HL-60/S4 (cell line): ENCODE measurements around the gene TMEM43.

Experiments used
- in situ Hi-C: fragments of 300-500 bp; cut with MboI; formaldehyde crosslinking; loops from 2 replicates; pipeline ENCODE4 v1.14.3; 2022; ENCODE audit warnings: low sequenced_read_pairs

The TMEM43 gene

DNA sequence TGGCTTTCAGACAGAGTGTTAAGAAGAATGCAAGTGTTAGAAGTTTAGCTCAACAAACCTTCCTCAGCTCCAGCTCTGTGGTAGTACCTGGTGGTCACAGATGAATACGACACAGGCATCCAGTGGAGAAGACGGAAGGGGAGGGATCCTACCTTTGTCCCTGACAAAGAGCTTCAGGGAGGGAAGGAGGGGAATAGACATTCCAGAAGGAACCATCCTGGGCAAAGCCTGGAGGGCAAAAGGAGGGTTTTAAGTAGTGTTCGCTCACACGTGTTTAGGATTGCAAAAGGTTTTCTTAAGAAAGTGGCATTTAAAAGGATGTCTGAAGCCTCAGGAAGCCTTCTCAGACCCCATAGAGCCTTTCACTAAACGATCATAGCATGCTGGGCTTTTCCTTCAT lies 3.0 kb upstream of the TMEM43 start:
- in situ Hi-C loops, result no loop called here

DNA sequence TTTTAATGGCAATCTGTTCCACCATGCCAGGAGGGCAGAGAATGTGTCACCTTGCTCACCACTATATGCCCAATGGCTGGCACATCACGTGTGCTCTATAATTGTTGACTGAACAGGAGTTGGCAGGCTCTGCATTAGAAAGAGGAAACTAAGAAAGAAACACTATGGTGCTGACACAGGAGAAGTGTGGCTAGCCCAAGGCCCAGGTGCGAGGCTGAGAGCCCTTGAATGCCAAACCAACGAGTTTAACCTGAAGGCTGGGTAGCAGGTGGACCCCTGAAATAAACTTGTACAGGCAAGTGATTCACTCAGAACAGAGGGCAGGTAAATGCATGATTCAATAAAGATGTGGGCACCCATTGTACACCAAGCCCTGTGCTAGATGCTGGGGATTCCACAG lies 2.6 kb upstream of the TMEM43 start:
- in situ Hi-C loops, result no loop called here

DNA sequence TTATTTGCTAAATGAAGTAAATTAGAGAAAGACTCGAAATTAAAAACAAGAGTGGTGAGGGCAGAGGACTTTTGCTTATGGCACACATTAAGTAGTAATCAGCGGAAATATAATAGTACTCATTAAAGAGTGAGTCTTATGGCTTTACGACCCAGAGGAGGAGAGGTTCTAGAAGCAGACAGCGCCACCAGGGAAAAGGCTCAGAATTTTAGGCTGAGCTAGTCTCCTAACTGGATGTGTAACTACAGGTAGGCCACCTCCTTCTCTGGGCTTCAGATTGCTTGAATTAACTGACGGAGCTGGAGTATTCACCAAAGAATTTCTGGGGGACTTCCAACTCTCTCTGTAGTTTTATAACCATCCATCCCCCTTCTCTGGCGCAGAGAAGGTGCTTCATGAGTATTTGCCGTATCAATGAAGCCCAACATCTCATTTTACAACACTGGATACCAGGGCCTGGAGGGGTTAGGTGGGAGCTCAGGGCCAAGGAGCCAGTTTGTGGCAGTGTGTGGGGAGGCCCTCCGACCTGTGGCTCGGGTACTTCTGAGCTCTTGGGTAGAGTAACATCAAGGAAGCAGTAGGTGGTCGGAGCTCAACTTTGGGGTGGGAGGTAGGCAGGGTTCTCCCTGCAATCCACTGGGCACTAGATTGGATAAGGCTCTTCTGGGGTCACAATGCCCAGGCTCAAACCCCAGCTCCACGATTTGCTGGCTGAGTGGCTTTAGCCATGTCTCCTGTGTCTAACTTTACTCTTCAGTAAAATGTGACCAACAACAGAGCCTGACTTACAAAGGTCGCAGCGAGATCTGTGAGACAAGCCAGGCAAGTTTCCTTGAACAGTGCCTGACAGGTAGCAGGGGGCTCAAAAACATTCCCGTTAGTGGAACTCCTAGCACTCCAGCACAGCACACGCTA lies 1.3 kb upstream of the TMEM43 start:
- in situ Hi-C loops, result no loop called here

GRCh38 chr3:14124223-14124614 lies 633 bp upstream of the TMEM43 start:
- in situ Hi-C loops, result no loop called here

- in situ Hi-C loops, result no loop called here
These were observed 553 bp downstream of the TMEM43 start for GRCh38 chr3:14125193-14126016.

GRCh38 chr3:14126017-14126886 lies 1.4 kb downstream of the TMEM43 start:
- in situ Hi-C loops, result no loop called here

DNA sequence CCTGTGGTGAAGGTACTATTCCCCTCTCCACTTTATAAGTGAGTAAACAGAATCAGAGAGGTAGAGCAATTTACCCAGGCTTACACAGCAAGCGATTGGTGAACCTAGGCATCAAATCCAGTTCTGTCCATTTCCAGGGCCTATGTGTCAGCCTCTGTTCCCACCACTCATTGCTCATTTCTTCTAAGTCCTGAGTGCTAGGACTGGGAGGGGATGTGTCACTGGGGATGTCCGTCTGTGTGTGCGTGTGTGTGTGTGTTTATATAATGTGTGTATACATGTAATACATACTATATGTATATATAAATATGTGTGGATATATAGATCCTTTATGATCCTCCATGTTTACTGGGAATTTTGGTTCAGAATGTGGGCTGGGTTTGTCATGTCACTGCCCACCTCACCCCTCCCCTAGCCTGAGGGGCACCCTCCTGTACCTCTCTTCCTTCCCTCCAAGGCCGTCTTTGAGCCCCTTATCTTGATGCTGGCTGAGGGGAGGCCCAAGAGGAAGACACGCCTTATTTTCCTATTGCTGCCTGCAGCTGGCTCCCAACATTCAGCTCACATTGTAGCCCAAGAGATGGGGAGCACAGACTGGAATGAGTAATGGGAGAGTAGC lies 2.1 kb downstream of the TMEM43 start:
- in situ Hi-C loops, result no loop called here

DNA sequence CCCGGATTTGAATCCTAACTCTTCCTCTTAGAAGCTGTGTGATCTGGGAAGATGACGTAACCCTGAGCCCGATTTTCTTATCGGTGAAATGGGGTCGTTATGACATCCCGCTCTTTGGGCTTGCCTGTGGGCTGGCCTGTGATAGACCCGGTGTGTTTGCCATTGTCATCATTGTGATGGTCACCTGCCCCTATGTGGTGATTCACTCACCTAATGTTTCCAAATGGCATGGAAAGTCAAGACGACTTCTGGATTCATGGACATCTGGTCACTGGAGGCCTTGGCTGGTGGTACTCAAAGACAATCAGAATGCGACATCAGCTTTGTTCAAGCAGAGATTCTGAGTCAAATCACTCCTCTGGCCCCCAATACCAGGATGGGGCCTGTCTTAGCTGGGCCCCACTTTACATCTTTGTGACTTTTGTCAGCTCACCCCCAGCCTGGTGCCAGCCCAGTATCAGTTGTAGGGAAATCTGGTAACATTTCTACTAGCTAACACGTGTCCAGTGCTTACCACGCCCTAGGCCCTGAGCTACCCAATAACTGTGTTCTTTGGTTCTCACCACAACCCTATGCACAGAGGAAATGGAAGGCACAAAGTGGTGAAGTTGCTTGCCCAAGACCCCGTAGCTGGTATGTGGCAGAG lies 2.8 kb downstream of the TMEM43 start:
- in situ Hi-C loops, result no loop called here

GRCh38 chr3:14128724-14129123 lies 3.9 kb downstream of the TMEM43 start:
- in situ Hi-C loops, result no loop called here

DNA sequence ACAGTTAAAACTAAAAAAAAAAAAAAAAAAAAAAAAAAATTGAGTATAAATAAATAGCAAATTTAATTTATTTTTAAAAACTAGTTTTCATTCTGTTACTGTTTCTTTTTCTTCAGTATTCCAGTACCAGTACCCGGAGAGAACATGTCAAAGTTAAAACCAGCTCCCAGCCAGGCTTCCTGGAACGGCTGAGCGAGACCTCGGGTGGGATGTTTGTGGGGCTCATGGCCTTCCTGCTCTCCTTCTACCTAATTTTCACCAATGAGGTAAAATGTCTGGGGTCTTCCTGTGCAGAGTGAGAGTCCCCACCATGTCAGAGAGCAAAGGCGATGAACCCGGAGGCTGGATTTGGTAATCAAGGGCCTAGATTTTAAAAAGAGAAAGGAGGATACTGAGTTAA lies 4.4 kb downstream of the TMEM43 start:
- in situ Hi-C loops, result no loop called here

GRCh38 chr3:14130230-14130629 lies 5.4 kb downstream of the TMEM43 start:
- in situ Hi-C loops, result no loop called here

- in situ Hi-C loops, result no loop called here
These were observed 5.9 kb downstream of the TMEM43 start for GRCh38 chr3:14130707-14131106.

GRCh38 chr3:14131134-14131533 lies 6.3 kb downstream of the TMEM43 start:
- in situ Hi-C loops, result no loop called here

DNA sequence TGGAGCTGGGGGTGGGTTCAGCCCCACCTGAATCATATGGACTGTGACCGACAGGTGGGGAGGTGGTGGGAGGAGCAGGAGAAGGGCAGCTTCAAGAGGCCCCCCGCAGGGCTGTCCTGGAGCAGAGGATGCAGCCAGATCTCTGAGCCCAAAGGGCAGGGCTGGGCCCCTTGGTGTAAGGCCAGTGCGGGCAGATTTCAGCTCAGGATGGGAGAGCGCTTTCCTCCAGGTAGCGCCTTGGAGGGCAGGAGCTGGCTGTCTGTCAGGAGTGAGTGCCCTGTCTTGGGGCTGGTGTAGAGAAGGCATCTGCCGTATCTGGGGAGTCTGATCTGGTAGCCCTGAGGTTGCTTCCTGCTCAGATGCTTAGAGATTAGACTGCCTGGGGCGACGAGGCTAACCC lies 7.3 kb downstream of the TMEM43 start:
- in situ Hi-C loops, result no loop called here

GRCh38 chr3:14132689-14133088 lies 7.8 kb downstream of the TMEM43 start:
- in situ Hi-C loops, result no loop called here

- in situ Hi-C loops, result no loop called here
These were observed 8.4 kb downstream of the TMEM43 start for GRCh38 chr3:14133188-14133800.

DNA sequence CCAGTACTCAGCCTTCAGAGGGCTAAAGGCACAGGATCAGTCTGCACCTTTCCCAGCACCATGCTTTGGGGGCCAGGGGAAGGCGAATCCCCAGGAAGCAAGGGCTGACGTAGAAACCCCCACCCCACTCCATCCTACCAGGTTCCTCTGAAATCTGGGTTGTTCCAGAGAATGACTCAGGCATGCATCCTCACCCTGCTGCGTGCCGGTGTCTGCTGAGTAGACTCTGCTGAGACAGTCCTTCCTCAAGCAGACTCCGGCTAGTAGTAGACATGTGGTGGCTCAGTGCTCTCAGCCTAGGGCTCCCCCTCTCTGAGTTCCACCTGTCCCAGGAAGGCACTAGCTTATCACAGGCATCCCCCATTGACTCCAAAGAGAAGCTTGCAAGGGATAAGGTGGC lies 9.0 kb downstream of the TMEM43 start:
- in situ Hi-C loops, result no loop called here

GRCh38 chr3:14134291-14134690 lies 9.4 kb downstream of the TMEM43 start:
- in situ Hi-C loops, result no loop called here

GRCh38 chr3:14135581-14135980 lies 10.7 kb downstream of the TMEM43 start:
- in situ Hi-C loops, result no loop called here

DNA sequence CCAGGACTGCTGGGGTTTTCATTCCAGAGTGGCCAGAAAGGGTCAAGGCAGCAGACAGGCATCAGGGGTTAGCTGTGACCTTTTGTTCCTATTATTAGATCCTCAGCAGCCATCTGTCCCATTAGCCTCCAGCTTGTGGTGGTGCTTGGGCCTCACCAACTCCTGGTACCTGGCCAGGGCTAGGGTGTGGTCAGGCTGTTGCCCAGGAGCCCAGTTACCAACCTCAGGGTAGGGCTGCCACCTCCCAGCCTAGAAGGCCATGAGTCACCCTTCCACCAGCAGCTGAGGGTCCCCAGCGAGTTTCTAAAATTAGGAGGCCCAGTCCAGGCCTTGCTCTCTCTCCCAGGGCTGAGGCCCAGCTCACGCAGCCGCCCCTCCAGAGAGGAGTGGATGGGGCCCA lies 12.2 kb downstream of the TMEM43 start:
- in situ Hi-C loops, result no loop called here
